IMR-90 (cell line): ENCODE measurements around the gene USP31.

Source experiments
- CTCF ChIP-seq: conservative IDR thresholded peaks from 2 replicates; pipeline ENCODE4 v1.5.1; 2012; ENCODE audit warnings: mild to moderate bottlenecking, low read depth, low read length, improper control_type of control experiment
- POLR2A ChIP-seq: IDR thresholded peaks from 2 replicates; pipeline ENCODE4 v1.6.1; 2012; ENCODE audit warnings: mild to moderate bottlenecking, low read depth, low read length

- TF ChIP-seq POLR2A (no peak), CTCF (no peak)
Measured at GRCh38 chr16:23175651-23176050, 26.4 kb upstream of the USP31 start.
